Suprapubic skin (tissue), 3 donors: ENCODE results near the gene TCF7.

ENCODE experiments used
- CTCF ChIP-seq, 2 donors: fragments of 200-600 bp in 1 of 2; fragments of 450-650 bp in 1 of 2; sonication (generic) in 1 of 2; IDR thresholded peaks; one replicate each; pipeline ENCODE4 v1.5.1; 2016 to 2019; ENCODE audit warnings: antibody characterized with exemption in 2 of 2, mild to moderate bottlenecking in 1 of 2, moderate library complexity in 1 of 2
- EP300 ChIP-seq: sonication (generic); formaldehyde crosslinking; IDR thresholded peaks from one replicate; pipeline ENCODE4 v1.6.1; 2017; ENCODE audit warnings: antibody characterized with exemption
- POLR2A ChIP-seq, 2 donors: fragments of 450-650 bp; IDR thresholded peaks; one replicate each; pipeline ENCODE4 v1.6.1; 2017; ENCODE audit warnings: antibody characterized with exemption in 2 of 2, mild to moderate bottlenecking in 2 of 2, moderate library complexity in 2 of 2

DNA sequence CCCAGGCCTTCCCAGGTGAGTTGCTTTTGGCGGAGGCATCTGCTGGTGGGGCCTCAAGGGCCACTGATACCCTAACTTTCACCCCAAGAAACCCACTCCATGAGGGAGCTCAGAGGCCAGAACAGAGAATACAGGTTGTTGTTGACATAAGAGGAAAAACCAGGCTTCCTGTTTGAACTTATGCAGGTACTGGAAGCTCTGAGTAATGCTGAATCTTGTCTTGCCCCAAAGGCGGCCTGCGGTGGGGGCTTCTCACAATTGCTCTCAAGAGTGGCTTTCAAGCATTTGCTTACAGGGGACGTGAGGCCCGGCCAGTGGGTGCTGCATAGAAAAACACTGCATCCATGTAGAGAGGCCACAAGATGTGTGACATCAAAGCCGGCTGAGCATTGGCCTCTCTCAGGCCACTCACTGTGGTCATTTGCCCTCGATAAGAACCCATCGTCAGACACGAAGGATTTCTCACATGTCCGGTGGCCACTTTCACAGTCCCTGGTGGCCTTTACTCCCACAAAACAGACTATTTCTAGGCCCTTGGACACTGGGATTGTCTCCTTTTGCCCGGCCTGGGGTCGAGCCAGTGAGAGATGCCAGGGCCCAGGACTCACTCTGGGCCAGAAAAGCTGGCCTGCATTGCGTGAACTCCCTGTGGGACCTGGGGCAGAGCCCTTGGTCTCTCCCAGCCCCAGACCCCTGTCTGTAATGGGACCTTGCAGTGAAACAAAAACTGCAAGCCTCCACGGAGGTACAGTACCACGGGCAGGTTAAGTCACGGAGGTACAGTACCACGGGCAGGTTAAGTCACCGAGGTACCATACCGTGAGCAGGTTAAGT, 34.5 kb upstream of the TCF7 start:
- TF ChIP-seq CTCF (IDR thresholded peaks at IDR 0.05) (no peak), POLR2A (IDR thresholded peaks at IDR 0.05) (no peak), EP300 (no peak)
